HG03045 (cell line): ENCODE measurements around the gene RNU6-9.

Experiments used
- ATAC-seq: cut with Tn5 transposase; IDR thresholded peaks from one replicate; pipeline ENCODE4 v1.9.1; 2021; ENCODE audit warnings: mild to moderate bottlenecking, moderate library complexity; ENCODE audit not compliant: unreplicated experiment

RNU6-9 gene

DNA sequence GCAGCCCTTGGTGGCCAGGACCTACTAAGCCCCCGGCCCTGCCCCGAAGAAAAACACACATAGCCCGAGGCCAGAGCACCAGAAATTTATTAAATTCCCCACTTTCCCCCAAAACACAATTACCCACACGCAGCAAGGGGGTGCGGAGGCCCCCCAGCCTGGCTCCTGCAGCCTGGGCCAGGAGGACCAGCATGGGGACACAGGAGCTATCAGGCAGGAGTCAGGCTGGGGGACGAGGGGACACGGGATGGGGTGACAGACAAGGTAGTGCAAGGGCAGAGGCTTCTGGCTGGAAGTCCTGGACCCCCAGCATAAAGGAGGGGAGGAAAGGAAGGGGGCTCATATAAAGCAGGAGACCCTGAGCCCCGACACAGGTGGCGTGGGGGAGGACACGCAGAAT lies 3.1 kb downstream of the RNU6-9 start:
- ATAC-seq = no peak

DNA sequence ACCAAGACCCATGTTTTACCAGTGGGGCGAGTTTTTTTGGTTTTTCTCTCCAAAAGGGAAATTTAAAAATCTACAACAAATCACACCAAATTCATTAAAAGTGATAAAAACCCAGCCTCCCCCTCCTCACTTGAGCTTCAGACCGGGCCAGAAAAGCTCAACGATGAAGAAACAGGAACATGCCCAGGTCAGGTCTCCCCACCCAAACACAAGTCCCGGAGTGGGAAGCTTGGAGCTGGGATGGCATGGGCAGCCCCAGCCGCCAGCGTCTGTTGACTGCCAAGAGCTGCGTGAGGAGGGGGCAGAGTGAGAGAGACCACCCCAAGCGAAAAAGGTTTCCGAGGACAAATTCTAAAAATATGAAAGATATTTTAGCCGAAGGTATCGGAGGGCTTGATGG lies 3.7 kb downstream of the RNU6-9 start:
- ATAC-seq = no peak

DNA sequence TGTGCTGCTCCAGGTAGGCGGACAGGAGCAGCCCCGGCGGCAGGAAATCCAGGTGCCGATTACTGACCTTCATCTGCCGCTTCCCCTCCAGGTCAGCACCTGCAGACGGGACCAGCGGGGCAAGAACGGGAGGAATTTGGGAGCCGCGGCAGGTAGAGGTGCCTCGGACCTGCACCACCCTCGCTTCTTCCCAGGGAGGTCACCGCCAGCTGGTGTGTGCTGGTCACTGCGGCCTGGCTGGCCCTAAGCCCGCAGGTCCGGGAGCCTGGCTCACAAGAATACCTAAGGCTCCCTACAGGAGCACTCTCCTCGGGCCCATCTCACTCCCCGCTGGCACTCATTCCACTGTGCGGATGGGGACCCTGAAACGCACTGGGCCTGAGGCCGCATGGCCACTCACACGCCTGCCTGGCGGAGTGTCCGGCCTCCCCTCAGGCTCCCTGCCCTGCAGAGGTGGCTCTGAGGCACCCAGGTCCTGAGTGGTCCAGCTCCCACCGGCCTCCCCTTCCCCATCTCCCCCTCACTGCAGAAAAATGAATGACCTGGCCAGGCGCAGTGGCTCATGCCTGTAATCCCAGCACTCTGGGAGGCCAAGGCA lies 4.3 kb downstream of the RNU6-9 start:
- no peak for ATAC-seq

DNA sequence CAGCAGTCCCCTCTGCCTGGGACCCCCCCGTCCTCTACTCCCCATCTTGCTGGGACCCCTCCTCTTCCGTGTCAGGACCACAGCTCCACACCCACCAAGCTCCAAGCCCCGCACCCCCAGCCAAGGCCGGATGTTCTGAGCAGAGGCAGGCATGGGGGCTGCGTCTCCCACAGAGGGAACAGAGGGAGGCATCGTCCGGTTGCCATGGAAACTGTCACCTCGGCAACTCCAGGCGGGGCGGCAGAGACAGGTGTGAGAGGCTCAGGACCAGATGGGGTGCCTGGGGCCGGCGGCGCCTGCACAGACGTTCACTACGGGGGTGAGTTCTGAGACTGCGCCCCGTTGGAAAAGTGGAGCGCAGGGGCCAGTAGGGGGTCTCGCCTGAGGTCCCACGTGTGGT lies 5.4 kb downstream of the RNU6-9 start:
- ATAC-seq = no peak

DNA sequence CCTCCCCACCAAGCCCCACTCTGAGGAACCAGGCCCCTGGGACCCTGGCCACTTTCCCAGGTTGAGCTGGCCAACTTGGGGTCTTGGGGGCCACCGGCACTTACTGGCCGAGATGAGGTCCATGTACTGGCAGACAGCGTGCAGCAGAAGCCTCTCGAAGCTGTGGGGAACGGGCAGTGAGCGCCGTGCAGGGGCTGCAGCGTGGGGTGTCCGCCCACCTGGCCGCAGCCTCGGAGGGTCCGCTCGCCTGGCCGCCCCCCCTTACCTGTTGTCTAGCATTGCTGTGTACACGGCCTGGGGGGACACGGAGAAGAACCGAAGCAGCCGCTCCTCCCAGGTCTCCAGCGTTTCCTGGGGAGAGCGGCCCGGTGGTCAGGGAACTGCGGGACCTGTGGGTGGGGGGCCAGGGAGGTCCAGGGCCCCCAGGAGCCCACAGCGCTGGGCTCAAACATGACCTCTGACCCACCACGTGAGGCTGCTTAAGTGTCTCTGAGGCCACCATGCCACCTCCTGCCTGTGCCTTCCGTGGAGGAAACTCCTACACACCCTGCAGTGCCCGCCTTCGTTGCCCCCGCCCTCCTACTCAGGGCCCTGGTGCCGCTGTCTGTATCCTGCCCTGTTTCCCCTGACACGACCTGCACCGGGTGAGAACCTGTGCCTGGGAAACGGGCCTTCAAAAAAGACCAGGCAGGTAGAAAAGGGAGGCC lies 6.2 kb downstream of the RNU6-9 start:
- no peak for ATAC-seq

DNA sequence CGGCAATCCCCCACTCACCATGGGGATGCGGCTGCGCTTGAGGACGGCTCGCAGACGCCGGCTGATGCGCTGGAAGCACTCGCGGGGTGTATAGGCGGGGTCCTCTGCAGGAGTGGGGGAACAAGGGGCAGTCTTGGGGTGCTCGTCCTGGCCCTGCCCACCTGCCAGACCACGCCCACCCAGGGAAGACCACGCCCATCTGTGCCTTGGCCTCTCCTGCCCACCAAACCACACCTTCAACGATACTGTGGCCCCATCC lies 6.7 kb downstream of the RNU6-9 start:
- no peak for ATAC-seq

DNA sequence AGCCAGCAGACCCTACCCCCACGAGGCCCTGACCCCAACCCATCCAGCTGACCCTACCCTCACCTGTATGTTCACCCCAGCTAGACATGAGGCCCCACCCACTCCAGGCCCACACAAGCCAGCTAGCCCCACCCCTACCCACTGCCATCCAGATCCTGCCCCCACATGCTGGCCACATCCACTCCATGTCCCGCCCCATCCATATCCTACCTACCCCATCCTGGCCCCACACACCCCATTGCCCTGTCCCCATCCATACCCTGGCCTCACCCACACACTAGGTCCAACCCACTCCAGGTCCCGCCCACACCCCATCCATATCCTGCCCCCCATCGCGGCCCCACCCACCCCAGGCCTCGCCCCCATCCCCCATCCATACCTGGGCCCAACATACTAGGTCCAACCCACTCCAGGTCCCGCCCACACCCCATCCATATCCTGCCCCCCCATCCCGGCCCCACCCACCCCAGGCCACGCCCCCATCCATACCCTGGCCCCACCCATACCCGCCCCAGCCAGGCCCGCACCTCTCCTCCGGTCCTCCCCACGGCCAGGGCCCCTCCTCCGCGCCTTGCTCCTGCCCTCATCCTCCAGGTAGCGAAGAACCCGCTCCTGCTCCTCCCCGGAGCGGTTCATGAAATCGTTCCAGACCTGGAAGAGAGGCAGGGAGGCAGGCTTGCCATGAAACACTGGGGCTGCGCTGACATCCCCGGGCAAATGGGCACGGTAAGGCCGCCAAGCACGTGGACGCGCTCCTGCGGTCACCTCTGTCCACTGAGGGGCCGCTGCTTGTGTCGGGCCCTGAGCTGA lies 7.2 kb downstream of the RNU6-9 start:
- no peak for ATAC-seq

DNA sequence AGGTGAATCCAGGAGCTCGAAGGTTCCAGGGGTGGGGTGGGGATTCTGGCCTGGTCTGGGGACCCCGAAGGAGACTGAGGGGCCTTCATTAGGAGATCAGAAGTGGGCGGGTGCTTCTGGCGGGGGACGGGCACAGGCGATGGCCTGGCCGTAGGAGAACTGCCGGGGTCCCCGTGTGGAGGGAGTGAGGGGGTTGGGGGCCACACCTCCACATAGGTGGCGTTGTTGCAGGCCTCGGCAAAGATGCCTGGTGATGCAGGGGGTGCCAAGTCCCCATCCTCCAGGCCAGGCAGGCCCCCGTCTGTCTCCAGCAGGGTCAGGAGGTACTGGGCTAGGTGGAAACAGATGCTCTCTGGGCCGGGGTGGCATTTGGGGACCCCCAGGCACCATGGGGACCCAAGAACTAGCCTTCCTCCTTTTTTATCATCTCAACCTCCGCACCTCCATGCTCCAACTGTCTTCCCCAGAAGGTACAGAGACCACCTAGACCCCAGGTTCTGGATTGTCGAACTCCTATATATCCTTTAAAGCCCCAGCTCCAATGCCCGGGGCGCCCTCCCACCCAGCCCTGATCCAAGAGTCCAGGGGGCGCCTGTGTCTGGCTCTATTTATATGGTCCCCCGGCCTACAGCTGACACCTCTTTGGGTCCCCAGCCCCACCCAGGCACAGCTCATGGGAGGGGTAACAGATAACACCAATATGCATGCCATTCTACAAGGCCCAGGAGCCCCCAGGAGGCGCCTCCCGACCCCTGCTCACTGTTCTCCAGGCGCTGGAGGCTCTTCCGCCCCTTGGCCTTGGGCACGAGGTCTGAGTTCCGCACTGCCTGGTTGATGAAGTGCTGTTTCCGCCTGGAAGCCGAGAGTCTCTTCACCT lies 8.2 kb downstream of the RNU6-9 start:
- no peak for ATAC-seq

DNA sequence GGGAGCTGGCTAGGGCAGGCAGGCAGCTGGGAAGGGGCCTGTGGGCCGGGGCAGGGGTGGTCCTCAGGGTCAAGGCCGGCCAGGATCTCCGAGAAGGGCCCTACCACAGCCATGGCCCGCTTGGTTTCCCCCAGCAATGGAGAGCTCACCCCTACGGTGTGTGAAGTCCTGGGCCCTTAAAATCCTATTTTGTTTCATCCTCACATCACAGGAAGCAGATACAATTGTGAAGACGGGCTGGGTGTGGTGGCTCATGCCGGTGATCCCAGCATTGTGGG lies 8.7 kb downstream of the RNU6-9 start:
- no peak for ATAC-seq

DNA sequence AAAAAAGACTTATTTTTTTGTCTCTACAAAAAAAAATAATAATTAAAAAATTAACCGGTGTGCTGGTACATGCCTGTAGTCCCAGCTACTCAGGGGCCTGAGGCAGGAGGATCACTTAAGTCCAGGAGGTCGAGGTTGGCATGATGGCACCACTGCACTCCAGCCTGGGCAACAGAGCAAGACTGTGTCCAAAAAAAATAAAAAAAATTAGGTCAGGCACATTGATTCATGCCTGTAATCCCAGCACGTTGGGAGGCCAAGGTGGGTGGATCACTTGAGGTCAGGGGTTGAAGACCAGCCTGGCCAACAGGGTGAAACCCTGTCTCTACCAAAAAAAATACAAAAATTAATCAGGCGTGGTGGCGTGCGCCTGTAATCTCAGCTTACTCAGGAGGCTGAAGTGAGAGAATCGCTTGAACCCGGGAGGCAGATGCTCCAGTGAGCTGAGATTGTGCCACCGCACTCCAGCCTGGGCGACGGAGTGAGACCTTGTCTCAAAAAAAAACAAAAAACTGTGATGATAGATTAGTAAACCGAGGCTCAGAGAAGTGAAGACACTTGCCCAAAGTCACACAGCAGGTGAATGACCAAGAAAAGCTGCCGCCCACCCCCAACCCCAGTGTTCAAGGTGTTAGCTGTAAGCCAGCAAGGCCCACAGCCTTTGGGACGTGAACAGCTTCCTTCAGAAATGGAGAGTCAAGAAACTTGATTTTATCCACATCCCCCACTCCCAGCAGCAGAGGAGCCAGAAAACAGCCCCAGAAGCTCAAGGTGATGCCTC lies 9.4 kb downstream of the RNU6-9 start:
- no peak for ATAC-seq

DNA sequence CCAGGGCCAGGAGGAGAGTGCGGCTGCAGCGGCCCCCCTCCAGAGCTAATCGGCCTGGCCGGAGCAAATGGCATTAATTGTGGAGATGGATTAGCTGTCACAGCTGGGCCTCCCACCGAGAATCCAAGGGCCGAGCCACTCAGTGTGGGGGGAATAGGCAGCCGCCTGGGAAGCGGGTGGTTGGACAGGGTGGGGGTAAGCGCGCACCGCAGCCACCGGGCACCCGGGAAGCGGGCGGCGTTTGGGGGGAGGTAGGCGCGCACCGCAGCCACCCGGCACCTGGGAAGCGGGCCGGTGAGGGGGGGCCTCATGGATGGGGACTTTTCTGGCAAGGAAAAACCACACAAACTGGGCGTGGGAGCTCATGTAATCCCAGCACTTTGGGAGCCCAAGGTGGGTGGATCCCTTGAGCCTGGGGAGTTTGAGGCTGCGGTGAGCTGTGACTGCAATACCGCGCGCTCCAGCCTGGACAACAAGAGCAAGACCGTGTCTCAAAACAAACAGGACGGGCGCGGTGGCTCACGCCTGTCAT lies 10.0 kb downstream of the RNU6-9 start:
- no peak for ATAC-seq

DNA sequence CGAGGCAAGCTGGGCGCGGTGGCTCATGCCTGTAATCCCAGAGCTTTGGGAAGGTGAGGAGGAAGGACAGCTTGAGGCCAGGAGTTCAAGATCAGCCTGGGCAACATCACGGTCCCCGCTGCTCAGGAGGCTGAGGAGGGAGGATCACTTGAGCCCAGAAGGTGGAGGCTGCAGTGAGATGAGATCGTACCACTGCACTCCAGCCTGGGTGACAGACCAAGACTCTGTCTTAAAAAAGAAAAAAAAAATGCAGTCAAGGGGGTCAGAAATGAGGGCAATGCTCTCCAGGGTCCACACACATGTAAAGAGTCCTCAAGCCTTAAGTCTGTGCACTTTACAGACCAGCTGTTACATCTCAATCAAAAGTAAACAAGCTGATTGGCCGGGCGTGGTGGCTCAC lies 11.3 kb downstream of the RNU6-9 start:
- ATAC-seq = no peak

DNA sequence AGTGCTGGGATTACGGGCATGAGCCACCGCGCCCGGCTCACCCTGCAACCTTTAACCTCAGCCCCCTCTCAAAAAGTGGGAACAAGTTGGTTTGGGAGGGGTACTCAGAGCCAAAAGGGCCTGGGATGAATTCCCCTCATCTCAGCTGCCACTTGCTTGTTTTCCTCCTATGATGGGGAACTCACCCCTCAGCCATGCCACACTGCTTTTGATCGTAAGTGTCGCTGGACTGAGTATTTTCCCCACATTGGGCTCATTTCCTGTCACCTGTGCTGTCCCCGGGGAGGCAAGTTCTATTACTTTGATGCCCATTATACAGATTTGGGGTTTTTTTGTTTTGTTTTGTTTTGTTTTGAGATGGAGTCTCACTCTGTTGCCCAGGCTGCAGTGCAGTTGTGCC lies 13.2 kb downstream of the RNU6-9 start:
- ATAC-seq = no peak

DNA sequence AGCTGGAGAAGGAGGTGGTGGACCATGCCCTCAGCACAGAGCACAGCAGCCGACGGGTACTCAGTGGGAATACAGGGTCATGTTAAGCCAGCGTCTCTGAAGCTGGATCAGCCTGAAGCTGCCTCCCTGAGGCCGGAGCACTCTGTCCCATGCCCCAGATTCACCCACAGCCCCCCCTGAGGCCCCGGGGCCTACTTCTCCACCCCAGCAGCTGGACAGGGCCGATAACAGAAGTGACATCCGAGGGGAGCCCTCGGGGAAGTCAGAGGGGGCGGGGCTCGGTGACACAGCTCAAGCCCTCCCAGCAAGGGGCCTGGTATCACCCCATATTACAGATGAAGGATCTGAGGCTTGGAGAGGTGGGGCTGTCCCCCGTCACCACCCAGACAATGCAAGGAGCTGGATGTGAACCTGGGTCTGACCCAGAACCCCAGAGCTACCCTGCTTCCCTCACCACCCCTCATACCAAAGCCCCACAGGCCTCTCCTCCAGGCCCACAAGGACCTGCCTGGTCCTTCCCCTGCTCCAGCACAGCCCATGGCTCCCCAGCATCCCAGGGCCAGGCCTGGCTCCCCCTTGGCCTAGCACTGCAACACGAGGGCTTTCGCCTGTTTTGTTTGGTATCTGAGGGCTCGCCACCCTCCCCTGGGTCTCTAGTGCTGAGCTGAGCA lies 14.0 kb downstream of the RNU6-9 start:
- no peak for ATAC-seq

DNA sequence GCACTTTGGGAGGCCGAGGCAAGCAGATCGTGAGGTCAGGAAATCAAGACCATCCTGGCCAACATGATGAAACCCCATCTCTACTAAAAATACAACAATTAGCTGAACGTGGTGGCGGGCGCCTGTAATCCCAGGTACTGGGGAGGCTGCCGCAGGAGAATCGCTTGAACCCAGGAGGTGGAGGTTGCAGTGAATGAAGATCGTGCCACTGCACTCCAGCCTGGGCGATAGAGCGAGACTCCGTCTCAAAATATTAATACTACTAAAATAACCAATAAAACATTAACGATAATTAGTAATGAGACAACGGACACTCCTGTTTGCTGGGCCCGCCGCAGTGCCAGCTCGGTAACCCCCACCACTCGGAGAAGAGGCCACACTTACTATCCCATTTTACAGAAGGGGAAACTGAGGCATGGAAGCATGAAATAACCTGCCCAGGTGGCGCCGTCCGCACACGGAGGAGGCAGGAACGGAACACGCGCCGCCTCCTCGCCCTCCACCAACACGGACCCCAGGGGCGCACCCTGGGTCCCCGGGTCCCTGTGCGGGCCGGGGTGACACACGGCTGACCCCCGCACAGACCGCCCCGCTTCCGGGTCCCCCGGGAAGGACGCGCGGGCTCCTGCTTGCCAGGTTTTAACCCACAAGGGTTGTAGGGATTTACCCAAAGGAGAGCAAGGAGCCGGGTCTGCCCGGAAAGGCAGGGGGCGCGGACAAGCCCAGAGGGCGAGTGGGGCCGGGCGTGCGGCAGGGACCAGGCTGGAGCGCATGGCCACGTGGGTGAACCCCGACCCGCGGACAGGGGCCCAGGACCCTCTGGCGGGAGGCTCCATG lies 18.1 kb downstream of the RNU6-9 start:
- ATAC-seq = no peak

DNA sequence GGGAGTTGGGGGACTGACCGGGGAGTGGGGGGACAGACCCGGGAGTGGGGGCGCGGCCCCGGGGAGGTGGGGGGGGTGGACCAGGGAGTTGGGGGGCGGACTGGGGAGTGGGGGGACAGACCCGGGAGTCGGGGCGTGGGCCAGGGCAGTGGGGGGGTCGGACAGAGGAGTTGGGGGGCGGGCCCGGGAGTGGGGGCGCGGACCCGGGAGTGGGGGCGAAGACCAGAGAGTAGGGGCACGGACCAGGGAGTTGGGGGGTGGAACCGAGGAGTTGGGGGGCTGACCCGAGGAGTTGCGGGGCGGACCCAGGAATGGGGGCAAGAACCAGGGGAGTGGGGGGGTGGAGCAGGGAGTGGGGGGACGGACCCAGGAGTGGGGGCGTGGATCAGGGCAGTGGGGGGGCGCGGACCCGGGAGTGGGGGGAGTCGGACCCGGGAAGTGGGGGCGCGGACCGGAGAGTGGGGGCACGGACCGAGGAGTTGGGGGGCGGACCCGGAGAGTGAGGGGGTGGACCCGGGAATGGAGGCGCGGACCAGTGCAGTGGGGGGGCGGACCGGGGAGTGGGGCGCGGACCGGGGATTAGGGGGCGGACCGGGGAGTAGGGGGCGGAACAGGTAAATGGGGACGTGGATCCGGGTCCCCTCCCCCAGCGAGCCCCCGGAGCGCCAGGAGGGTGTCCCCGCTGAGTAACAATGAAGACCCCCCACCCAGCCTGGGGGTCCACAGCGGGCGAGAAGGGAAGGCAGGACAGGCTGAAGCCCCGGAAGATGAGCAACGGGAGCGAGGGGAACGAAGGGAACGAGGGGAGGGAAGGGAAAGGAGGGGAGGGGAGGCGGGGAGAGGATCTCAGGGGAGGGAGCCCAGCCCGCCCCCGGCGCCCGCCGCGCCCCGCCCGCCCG lies 19.1 kb downstream of the RNU6-9 start:
- no peak for ATAC-seq

DNA sequence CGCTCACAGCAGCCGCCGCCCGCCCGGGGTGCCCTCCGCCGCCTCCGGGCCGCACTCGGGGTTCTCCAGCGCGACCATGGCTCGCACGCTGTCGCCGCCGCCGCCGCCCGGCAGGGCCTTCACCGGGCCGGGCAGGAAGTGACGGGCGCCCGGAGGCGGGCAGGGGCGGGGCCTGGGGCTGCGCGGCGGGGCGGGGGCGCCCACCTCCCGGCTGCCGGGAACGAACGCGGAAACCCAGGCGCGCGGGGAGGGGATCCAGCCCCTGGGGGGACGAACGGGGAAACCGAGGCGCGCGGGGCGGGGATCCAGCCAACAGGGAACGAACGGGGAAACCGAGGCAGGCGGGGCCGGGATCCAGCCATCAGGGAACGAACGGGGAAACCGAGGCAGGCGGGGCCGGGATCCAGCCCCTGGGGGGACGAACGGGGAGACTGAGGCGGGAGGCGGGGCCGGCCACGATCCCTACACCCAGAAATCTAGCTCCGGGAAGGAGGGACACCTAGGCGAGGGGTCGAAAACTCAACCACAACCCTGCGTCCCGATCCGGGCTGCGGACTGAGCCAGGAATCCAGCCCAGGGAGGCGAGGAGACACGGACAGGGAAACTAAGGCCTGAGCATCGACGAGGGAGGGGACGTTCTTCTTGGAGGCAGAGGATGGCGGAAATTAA lies 19.9 kb downstream of the RNU6-9 start, which contains the start of gene R3HDM4:
Gene R3HDM4, minus strand, starts transcription at position 140 of the 669 bp plus-strand sequence. Its CDS starts 62 bp downstream, at position 78.
- peak; percentile 55 for ATAC-seq
